ENCODE results near the gene UQCC5.

The UQCC5 gene

GRCh38 chr3:52495777-52496602 lies 40.4 kb upstream of the UQCC5 start:
- Histone ChIP-seq H3K9ac (ENCODE audit: low read depth, low read length) (no peak overlapping the region), H3K36me3 (ENCODE audit: insufficient read depth, low read length) (0 out of 2 replicates have a peak, but pooled peaks cover 6% of the 10 kb centered on the region), H3K4me1 (ENCODE audit: insufficient read depth, low read length) (no peaks in the 10 kb centered on the region), H3K9me3 (ENCODE audit: control insufficient read depth, insufficient read depth, low read length) (no peaks in the 10 kb centered on the region; the same call in 1 of the 2 replicates)

DNA sequence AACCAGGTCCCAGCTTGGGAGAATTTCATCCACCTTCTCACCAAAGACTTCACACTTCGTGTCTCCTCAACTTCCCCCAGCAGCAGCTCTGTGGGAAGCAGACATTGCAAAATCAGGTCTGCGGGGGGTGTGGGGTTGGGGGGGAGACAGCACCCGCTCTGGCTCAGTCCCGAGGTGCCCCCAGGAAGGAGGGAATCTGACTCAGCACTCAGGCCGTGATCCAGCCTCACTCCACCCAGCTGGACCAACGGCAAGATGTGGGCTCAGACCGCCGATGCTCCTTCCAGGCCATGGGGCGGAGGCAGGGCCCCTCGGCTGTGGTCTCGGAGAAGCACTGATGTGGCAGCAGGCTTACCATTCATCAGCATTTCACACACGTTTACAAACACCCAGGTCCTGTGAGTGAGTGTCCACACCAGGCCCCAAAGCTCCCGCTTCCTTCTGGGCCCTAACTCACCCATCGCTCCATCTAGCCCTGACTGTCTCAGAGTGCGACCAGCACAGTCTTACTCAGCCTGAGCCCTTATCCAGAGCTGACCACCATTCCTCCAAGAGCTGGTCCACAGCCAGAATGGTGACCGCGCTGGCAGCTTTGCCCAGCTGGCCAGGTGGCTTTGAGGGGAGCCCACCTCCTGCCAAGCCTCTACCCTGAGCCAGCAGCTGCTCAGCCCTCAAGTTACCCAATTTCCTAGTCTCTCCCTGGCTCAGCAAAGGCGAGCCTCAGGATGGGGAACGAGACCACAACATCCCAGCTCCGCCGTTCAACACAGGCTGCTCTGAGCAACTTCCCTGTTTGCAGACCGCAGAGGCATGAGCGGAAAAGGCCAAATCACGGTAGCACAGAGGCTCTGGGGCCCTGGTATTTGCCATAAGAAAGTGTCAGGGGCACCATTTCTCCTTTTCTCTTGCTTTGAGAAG lies 38.0 kb upstream of the UQCC5 start:
- Histone ChIP-seq H3K9ac (ENCODE audit: low read depth, low read length) (no peak overlapping the region), H3K4me1 (ENCODE audit: insufficient read depth, low read length) (no peaks in the 10 kb centered on the region), H3K36me3 (ENCODE audit: insufficient read depth, low read length) (no peaks in the 10 kb centered on the region), H3K9me3 (ENCODE audit: control insufficient read depth, insufficient read depth, low read length) (no peaks in the 10 kb centered on the region; the same call in 1 of the 2 replicates)

GRCh38 chr3:52501046-52501445 lies 35.4 kb upstream of the UQCC5 start:
- H3K4me1 ChIP-seq (ENCODE audit: insufficient read depth, low read length): no peaks in the 10 kb centered on the region
- H3K9ac ChIP-seq (ENCODE audit: low read depth, low read length): no peak overlapping the region
- no peaks in the 10 kb centered on the region for H3K36me3 ChIP-seq (ENCODE audit: insufficient read depth, low read length)
- H3K9me3 ChIP-seq (ENCODE audit: control insufficient read depth, insufficient read depth, low read length): no peaks in the 10 kb centered on the region; the same call in 1 of the 2 replicates

GRCh38 chr3:52502001-52502400 lies 34.4 kb upstream of the UQCC5 start:
- Histone ChIP-seq H3K36me3 (ENCODE audit: insufficient read depth, low read length) (no peaks in the 10 kb centered on the region), H3K4me1 (ENCODE audit: insufficient read depth, low read length) (no peaks in the 10 kb centered on the region), H3K9me3 (ENCODE audit: control insufficient read depth, insufficient read depth, low read length) (no peaks in the 10 kb centered on the region; the same call in 1 of the 2 replicates), H3K9ac (ENCODE audit: low read depth, low read length) (no peak overlapping the region)

- no peaks in the 10 kb centered on the region for H3K9me3 ChIP-seq (ENCODE audit: control insufficient read depth, insufficient read depth, low read length)
- H3K36me3 ChIP-seq (ENCODE audit: insufficient read depth, low read length): no peaks in the 10 kb centered on the region
- H3K4me1 ChIP-seq (ENCODE audit: insufficient read depth, low read length): no peaks in the 10 kb centered on the region
- H3K9ac ChIP-seq (ENCODE audit: low read depth, low read length): no peak overlapping the region
These were observed 33.5 kb upstream of the UQCC5 start for GRCh38 chr3:52502808-52503350.

GRCh38 chr3:52503788-52504424 lies 32.5 kb upstream of the UQCC5 start:
- Histone ChIP-seq H3K4me1 (ENCODE audit: insufficient read depth, low read length) (no peaks in the 10 kb centered on the region), H3K36me3 (ENCODE audit: insufficient read depth, low read length) (no peaks in the 10 kb centered on the region), H3K9me3 (ENCODE audit: control insufficient read depth, insufficient read depth, low read length) (no peaks in the 10 kb centered on the region), H3K9ac (ENCODE audit: low read depth, low read length) (no peak overlapping the region)

DNA sequence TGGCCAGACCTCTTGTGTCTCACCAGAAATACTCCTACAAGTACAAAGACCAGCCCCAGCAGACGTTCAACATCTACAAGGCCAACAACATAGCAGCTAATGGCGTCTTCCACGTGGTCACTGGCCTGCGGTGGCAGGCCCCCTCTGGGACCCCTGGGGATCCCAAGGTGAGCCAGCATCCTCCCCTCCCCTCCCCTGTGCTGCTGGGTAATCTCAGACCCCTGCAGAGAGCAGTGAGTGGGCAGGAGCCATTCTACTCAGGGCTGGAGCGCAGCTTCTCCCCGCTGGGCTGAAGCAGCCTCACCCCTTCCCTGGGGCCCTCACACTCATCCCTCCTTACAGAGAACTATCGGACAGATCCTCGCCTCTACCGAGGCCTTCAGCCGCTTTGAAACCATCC lies 31.4 kb upstream of the UQCC5 start:
- H3K9ac ChIP-seq (ENCODE audit: low read depth, low read length): no peak overlapping the region
- no peaks in the 10 kb centered on the region for H3K36me3 ChIP-seq (ENCODE audit: insufficient read depth, low read length)
- no peaks in the 10 kb centered on the region for H3K4me1 ChIP-seq (ENCODE audit: insufficient read depth, low read length)
- H3K9me3 ChIP-seq (ENCODE audit: control insufficient read depth, insufficient read depth, low read length): no peaks in the 10 kb centered on the region

- Histone ChIP-seq H3K4me1 (ENCODE audit: insufficient read depth, low read length) (no peaks in the 10 kb centered on the region), H3K9ac (ENCODE audit: low read depth, low read length) (no peak overlapping the region), H3K36me3 (ENCODE audit: insufficient read depth, low read length) (no peaks in the 10 kb centered on the region), H3K9me3 (ENCODE audit: control insufficient read depth, insufficient read depth, low read length) (no peaks in the 10 kb centered on the region)
These were observed 30.0 kb upstream of the UQCC5 start for GRCh38 chr3:52506266-52506966.

GRCh38 chr3:52507359-52507758 lies 29.0 kb upstream of the UQCC5 start:
- Histone ChIP-seq H3K9me3 (ENCODE audit: control insufficient read depth, insufficient read depth, low read length) (no peaks in the 10 kb centered on the region), H3K9ac (ENCODE audit: low read depth, low read length) (no peak overlapping the region), H3K36me3 (ENCODE audit: insufficient read depth, low read length) (no peaks in the 10 kb centered on the region), H3K4me1 (ENCODE audit: insufficient read depth, low read length) (0 out of 2 replicates have a peak, but pooled peaks cover 1% of the 10 kb centered on the region)

DNA sequence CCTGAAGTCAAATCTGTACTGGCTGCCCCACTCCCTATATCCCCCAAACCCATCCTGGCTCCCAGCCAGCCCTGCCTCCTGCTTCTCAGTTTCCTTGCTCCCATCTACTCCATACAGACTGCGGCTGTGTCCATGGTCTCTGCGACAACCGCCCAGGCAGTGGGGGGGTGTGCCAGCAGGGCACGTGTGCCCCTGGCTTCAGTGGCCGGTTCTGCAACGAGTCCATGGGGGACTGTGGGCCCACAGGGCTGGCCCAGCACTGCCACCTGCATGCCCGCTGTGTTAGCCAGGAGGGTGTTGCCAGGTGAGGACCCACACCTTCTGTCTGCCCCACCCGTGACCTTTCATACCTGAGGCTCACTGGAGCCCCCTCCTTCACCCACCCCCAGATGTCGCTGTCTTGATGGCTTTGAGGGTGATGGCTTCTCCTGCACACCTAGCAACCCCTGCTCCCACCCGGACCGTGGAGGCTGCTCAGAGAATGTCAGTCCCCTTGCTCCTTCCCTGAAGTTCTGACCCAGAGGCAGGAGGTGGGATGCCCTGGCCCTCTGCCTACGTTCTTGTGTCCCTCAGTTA lies 26.6 kb upstream of the UQCC5 start:
- Histone ChIP-seq H3K4me1 (ENCODE audit: insufficient read depth, low read length) (peaks cover 7% of the 10 kb centered on the region; the same call in 1 of the 2 replicates), H3K9ac (ENCODE audit: low read depth, low read length) (no peak overlapping the region), H3K9me3 (ENCODE audit: control insufficient read depth, insufficient read depth, low read length) (no peaks in the 10 kb centered on the region), H3K36me3 (ENCODE audit: insufficient read depth, low read length) (no peaks in the 10 kb centered on the region)

- Histone ChIP-seq H3K36me3 (ENCODE audit: insufficient read depth, low read length) (no peaks in the 10 kb centered on the region), H3K9me3 (ENCODE audit: control insufficient read depth, insufficient read depth, low read length) (no peaks in the 10 kb centered on the region), H3K4me1 (ENCODE audit: insufficient read depth, low read length) (peaks cover 7% of the 10 kb centered on the region; the same call in 1 of the 2 replicates), H3K9ac (ENCODE audit: low read depth, low read length) (no peak overlapping the region)
These were observed 24.9 kb upstream of the UQCC5 start for GRCh38 chr3:52511509-52511908.

DNA sequence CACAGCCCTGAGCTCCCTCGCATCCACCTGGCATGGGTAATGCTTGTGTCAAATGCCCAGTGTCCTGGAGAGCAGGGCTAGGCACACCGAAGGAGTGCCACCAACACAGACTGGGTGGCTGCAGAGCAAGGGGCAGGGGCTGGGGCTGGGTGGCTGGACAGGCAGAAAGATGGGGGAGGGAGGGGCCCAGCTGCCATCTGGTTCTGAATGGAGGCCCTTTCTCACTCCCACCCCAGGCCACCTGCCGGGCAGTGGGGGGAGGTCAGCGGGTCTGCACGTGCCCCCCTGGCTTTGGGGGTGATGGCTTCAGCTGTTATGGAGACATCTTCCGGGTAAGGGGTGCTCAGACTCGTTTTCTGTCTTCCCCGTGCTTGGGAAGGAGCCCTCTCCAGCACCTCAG lies 24.3 kb upstream of the UQCC5 start:
- Histone ChIP-seq H3K36me3 (ENCODE audit: insufficient read depth, low read length) (no peaks in the 10 kb centered on the region), H3K9me3 (ENCODE audit: control insufficient read depth, insufficient read depth, low read length) (no peaks in the 10 kb centered on the region), H3K4me1 (ENCODE audit: insufficient read depth, low read length) (peaks cover 7% of the 10 kb centered on the region; the same call in 1 of the 2 replicates), H3K9ac (ENCODE audit: low read depth, low read length) (no peak overlapping the region)

DNA sequence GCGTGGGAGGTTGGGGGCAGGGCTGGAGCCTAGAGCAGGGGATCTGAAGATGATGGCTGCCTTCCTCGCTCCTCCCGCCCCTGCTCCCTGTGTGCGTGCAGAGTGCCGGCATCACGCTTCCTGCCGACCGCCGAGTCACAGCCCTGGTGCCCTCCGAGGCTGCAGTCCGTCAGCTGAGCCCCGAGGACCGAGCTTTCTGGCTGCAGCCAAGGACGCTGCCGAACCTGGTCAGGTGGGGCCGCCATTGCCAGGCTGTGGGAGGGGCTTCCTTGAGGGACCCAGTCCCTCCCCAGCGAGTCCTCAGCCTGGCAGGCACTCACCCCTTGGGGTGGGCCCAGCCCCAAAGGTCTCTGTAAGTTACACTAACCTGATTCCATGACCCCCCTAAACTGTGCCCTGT lies 23.7 kb upstream of the UQCC5 start:
- no peak overlapping the region for H3K9ac ChIP-seq (ENCODE audit: low read depth, low read length)
- no peaks in the 10 kb centered on the region for H3K36me3 ChIP-seq (ENCODE audit: insufficient read depth, low read length)
- H3K4me1 ChIP-seq (ENCODE audit: insufficient read depth, low read length): peaks cover 7% of the 10 kb centered on the region; the same call in 1 of the 2 replicates
- no peaks in the 10 kb centered on the region for H3K9me3 ChIP-seq (ENCODE audit: control insufficient read depth, insufficient read depth, low read length)

Data from ES-I3 (cell line).